NCI-H1417 (cell line): ENCODE data around the gene MAOA.
"Not testable (repeated sequence)": the region's sequence is repeated elsewhere in the genome, so short reads cannot be mapped to it uniquely, and the experiment has no call there.

Source experiments
- DNase-seq, 3 experiments: peaks; one replicate each; lab custom pipeline; 2025; lab: John Stamatoyannopoulos, UW

MAOA gene

GRCh38 chrX:43663173-43663572, 7.1 kb downstream of the MAOA start:
- no peak for DNase-seq

GRCh38 chrX:43664258-43664657, 8.2 kb downstream of the MAOA start:
- no peak for DNase-seq

- no peak for DNase-seq
Measured at GRCh38 chrX:43664708-43665107, 8.6 kb downstream of the MAOA start.

GRCh38 chrX:43666311-43666912, 10.3 kb downstream of the MAOA start:
- no peak for DNase-seq

GRCh38 chrX:43675965-43676628, 20.0 kb downstream of the MAOA start:
- DNase-seq = not testable (repeated sequence)

- DNase-seq = peak in 2 of 3 experiments; percentile 8 to 29
Measured at GRCh38 chrX:43676971-43677572, 21.0 kb downstream of the MAOA start.

- no peak for DNase-seq
Measured at GRCh38 chrX:43677993-43678392, 21.9 kb downstream of the MAOA start.

GRCh38 chrX:43679058-43679457, 23.0 kb downstream of the MAOA start:
- no peak for DNase-seq

- DNase-seq = peak in 1 of 3 experiments; percentile 9
Measured at GRCh38 chrX:43679778-43680177, 23.7 kb downstream of the MAOA start.

GRCh38 chrX:43682726-43683125, 26.6 kb downstream of the MAOA start:
- no peak for DNase-seq

GRCh38 chrX:43685221-43685620, 29.1 kb downstream of the MAOA start:
- DNase-seq = no peak

GRCh38 chrX:43688586-43688985, 32.5 kb downstream of the MAOA start:
- DNase-seq = no peak

- DNase-seq = no peak
Measured at GRCh38 chrX:43693602-43694406, 37.7 kb downstream of the MAOA start.

- no peak for DNase-seq
Measured at GRCh38 chrX:43699475-43699874, 43.4 kb downstream of the MAOA start.

GRCh38 chrX:43702079-43702524, 46.0 kb downstream of the MAOA start:
- DNase-seq = no peak

GRCh38 chrX:43702660-43703059, 46.6 kb downstream of the MAOA start:
- DNase-seq = no peak

- DNase-seq = no peak
Measured at GRCh38 chrX:43703211-43703791, 47.2 kb downstream of the MAOA start.

- no peak for DNase-seq
Measured at GRCh38 chrX:43706786-43707370, 50.8 kb downstream of the MAOA start.

- no peak for DNase-seq
Measured at GRCh38 chrX:43707812-43708548, 51.9 kb downstream of the MAOA start.

- no peak for DNase-seq
Measured at GRCh38 chrX:43716144-43716543, 60.0 kb downstream of the MAOA start.

- no peak for DNase-seq
Measured at GRCh38 chrX:43716696-43717095, 60.6 kb downstream of the MAOA start.
